Neural progenitor cell (in vitro differentiated cells): Measurements from ENCODE around the gene ACCS. TPM values are rescaled to one million over a fixed set of nuclear protein-coding genes. Genes with fewer than 3 reads are reported as not detected.

Experiments
- DNase-seq: peaks from one replicate; pipeline ENCODE4 v3.0.0-alpha.2; 2016; ENCODE audit warnings: low spot score
- H2AFZ ChIP-seq: fragments of 200-600 bp; sonication (generic); replicated peaks from 2 replicates; pipeline ENCODE4 v1.6.1; 2016; ENCODE audit warnings: antibody characterized with exemption
- H3F3A ChIP-seq: fragments of 200-600 bp; sonication (generic); 2 replicates; pipeline ENCODE4 v1.6.1; 2016; ENCODE audit warnings: antibody characterized with exemption, low read depth
- H3K27ac ChIP-seq: fragments of 200-600 bp; sonication (generic); 2 replicates; pipeline ENCODE4 v1.5.1; 2016; ENCODE audit warnings: mild to moderate bottlenecking
- H3K27me3 ChIP-seq: fragments of 200-600 bp; sonication (generic); 2 replicates; pipeline ENCODE4 v1.6.1; 2016; ENCODE audit warnings: mild to moderate bottlenecking, moderate library complexity
- H3K36me3 ChIP-seq: fragments of 200-600 bp; sonication (generic); 2 replicates; pipeline ENCODE4 v1.5.1; 2016
- H3K4me1 ChIP-seq: fragments of 200-600 bp; sonication (generic); 2 replicates; pipeline ENCODE4 v1.6.1; 2016; ENCODE audit warnings: mixed run types
- H3K4me2 ChIP-seq: fragments of 200-600 bp; sonication (generic); 2 replicates; pipeline ENCODE4 v1.6.1; 2016
- H3K4me3 ChIP-seq: fragments of 200-600 bp; sonication (generic); 2 replicates; pipeline ENCODE4 v1.5.1; 2016
- H3K79me2 ChIP-seq: fragments of 200-600 bp; sonication (generic); 2 replicates; pipeline ENCODE4 v1.6.1; 2016; ENCODE audit warnings: low read depth
- H3K9ac ChIP-seq: fragments of 200-600 bp; sonication (generic); 2 replicates; pipeline ENCODE4 v1.6.1; 2016
- H3K9me3 ChIP-seq: fragments of 200-600 bp; sonication (generic); 2 replicates; pipeline ENCODE4 v1.5.1; 2016; ENCODE audit warnings: low read depth
- H4K20me1 ChIP-seq: fragments of 200-600 bp; sonication (generic); 2 replicates; pipeline ENCODE4 v1.6.1; 2016; ENCODE audit warnings: low read depth
- H3K27ac Mint-ChIP-seq: 3 replicates; pipeline ENCODE4 v1.8.0; 2021; ENCODE audit warnings: mixed read lengths
- H3K27me3 Mint-ChIP-seq: 2 replicates; pipeline ENCODE4 v1.8.0; 2022; ENCODE audit warnings: low read depth, mild to moderate bottlenecking, inconsistent platforms, moderate library complexity, mixed read lengths; ENCODE audit not compliant: insufficient read depth
- H3K36me3 Mint-ChIP-seq: 3 replicates; pipeline ENCODE4 v1.8.0; 2021; ENCODE audit warnings: mixed read lengths
- H3K4me1 Mint-ChIP-seq: 3 replicates; pipeline ENCODE4 v1.8.0; 2021; ENCODE audit warnings: mixed read lengths
- H3K4me3 Mint-ChIP-seq: 3 replicates; pipeline ENCODE4 v1.8.0; 2021; ENCODE audit warnings: mild to moderate bottlenecking, moderate library complexity, mixed read lengths
- H3K9me3 Mint-ChIP-seq: 3 replicates; pipeline ENCODE4 v1.8.0; 2020; ENCODE audit warnings: mixed read lengths
- CTCF ChIP-seq: fragments of 200-600 bp; sonication (generic); IDR thresholded peaks from 2 replicates; pipeline ENCODE4 v1.5.1; 2017; ENCODE audit warnings: antibody characterized with exemption, mild to moderate bottlenecking
- EZH2 ChIP-seq: fragments of 200-600 bp; sonication (generic); IDR thresholded peaks from 2 replicates; pipeline ENCODE4 v1.6.1; 2017; ENCODE audit warnings: antibody characterized with exemption, mild to moderate bottlenecking, moderate library complexity
- EZH2phosphoT487 ChIP-seq: fragments of 200-600 bp; sonication (generic); IDR thresholded peaks from 2 replicates; pipeline ENCODE4 v1.6.1; 2017; ENCODE audit warnings: antibody characterized with exemption
- total RNA-seq: library from RNA; depleted of rRNA; stranded (reverse); fragments of >200 nt; gene quantifications from 2 replicates; pipeline ENCODE4 v1.2.3, GENCODE V29; 2015; ENCODE audit warnings: low replicate concordance

ACCS gene
- total RNA-seq, 1 donor from 2014 or later, result 7.0 TPM

DNA sequence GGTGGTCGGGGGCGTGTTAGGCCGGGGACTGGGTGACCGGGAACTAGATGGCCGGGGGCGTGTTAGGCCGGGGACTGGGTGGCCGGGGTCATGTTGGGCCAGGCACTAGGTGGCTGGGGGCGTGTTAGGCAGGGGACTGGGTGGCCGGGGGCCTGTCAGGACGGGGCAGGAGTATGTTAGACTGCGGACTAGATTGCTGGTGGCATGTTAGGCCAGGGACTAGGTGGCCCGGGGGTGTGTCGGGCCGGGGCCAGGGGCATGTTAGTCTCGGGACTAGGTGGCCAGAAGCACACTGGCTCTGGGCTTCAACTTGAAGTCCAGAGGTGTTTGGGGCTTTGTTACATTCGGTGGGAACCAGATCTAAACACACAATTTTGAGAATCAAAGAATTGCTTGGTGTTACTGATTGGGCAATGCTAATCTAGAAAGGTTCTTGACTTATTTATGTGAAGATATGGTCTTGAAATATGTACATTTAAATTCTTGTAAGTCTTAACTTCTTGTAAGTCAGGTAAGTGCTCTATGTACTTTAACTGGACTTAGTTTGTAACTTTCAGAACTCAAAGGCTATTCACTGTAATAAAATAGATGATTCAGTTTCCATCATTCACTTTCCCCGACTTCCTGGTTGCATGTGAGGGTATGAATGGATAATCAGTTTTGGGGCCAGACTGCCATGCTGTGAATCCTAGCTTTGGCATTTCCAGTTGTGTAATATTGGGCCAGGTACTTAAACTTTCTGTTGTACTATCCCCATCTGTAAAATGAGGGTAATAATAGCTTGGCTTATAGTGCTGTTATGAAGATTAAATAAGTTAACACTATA is 30.5 kb downstream of the ACCS start:
- Mint-ChIP-seq H3K36me3 (peaks cover 10% of the 10 kb centered on the region), H3K9me3 (no peaks in the 10 kb centered on the region), H3K27me3 (no peaks in the 10 kb centered on the region), H3K27ac (peak overlapping the region; percentile 51), H3K4me1 (peaks cover 12% of the 10 kb centered on the region), H3K4me3 (peak overlapping the region; percentile 92)
- Histone ChIP-seq H3K27ac (no peak overlapping the region), H2AFZ (peak overlapping the region; percentile 92), H4K20me1 (peaks cover 38% of the 10 kb centered on the region), H3K9me3 (no peaks in the 10 kb centered on the region), H3K27me3 (no peaks in the 10 kb centered on the region), H3K36me3 (no peaks in the 10 kb centered on the region), H3K4me2 (peak overlapping the region; percentile 83), H3K4me3 (peak overlapping the region; percentile 94), H3K9ac (peak overlapping the region; percentile 63), H3K79me2 (peaks cover 40% of the 10 kb centered on the region), H3F3A (peaks cover 5% of the 10 kb centered on the region), H3K4me1 (peaks cover 5% of the 10 kb centered on the region)
- TF ChIP-seq EZH2phosphoT487, result no peak
- no peak for DNase-seq

DNA sequence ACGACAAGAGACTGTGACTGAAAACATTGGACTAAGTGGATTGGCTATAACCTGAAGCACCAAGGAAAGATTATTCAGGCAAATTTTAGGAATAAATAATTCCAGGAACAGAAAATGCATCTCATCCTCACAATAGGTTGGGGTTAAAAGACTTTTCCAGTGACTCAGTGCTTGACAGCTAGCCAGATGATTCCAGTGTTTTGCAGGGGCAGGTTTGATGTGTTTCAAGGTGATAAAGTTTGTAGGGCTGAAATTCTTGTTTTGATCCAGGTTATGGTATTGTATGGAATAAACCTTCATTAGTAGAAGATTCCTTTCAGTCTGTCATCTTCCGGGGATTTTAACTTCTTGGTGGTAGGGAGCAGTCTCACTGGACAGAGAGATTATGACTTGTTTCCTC is 31.8 kb downstream of the ACCS start:
- no peak for DNase-seq
- Histone ChIP-seq H3K4me1 (peaks cover 5% of the 10 kb centered on the region), H3K79me2 (peaks cover 40% of the 10 kb centered on the region), H3F3A (peaks cover 5% of the 10 kb centered on the region), H3K9me3 (no peaks in the 10 kb centered on the region), H3K9ac (no peak overlapping the region), H3K4me2 (no peak overlapping the region), H4K20me1 (peaks cover 44% of the 10 kb centered on the region), H3K4me3 (no peak overlapping the region), H3K27me3 (no peaks in the 10 kb centered on the region), H3K27ac (no peak overlapping the region), H2AFZ (no peak overlapping the region), H3K36me3 (no peaks in the 10 kb centered on the region)
- H3K4me1 Mint-ChIP-seq, result peaks cover 12% of the 10 kb centered on the region
- H3K9me3 Mint-ChIP-seq, result no peaks in the 10 kb centered on the region
- H3K27me3 Mint-ChIP-seq, result no peaks in the 10 kb centered on the region
- H3K27ac Mint-ChIP-seq, result no peak overlapping the region
- H3K4me3 Mint-ChIP-seq, result no peak overlapping the region
- H3K36me3 Mint-ChIP-seq, result peaks cover 10% of the 10 kb centered on the region
- TF ChIP-seq CTCF (no peak), EZH2 (no peak), EZH2phosphoT487 (no peak)

GRCh38 chr11:44101098-44101497 is 35.0 kb downstream of the ACCS start:
- no peak overlapping the region for H2AFZ ChIP-seq
- no peak overlapping the region for H3K4me2 ChIP-seq
- no peak overlapping the region for H3K27ac ChIP-seq
- H3F3A ChIP-seq, result no peaks in the 10 kb centered on the region
- H3K79me2 ChIP-seq, result peaks cover 44% of the 10 kb centered on the region
- H3K36me3 Mint-ChIP-seq, result peaks cover 10% of the 10 kb centered on the region
- H3K4me3 ChIP-seq, result no peak overlapping the region
- H3K9ac ChIP-seq, result no peak overlapping the region
- H3K4me3 Mint-ChIP-seq, result no peak overlapping the region
- H4K20me1 ChIP-seq, result peaks cover 50% of the 10 kb centered on the region
- peaks cover 5% of the 10 kb centered on the region for H3K4me1 ChIP-seq
- H3K27ac Mint-ChIP-seq, result no peak overlapping the region
- no peaks in the 10 kb centered on the region for H3K9me3 Mint-ChIP-seq
- no peak for DNase-seq
- TF ChIP-seq EZH2, result no peak
- no peak for TF ChIP-seq EZH2phosphoT487
- no peak for TF ChIP-seq CTCF
- no peaks in the 10 kb centered on the region for H3K27me3 Mint-ChIP-seq
- peaks cover 9% of the 10 kb centered on the region for H3K4me1 Mint-ChIP-seq
- H3K9me3 ChIP-seq, result no peaks in the 10 kb centered on the region
- no peaks in the 10 kb centered on the region for H3K27me3 ChIP-seq
- H3K36me3 ChIP-seq, result no peaks in the 10 kb centered on the region
